ENCODE results near the gene MAB21L1. TPM values are rescaled to one million over a fixed set of nuclear protein-coding genes. Genes with fewer than 3 reads are reported as not detected.

Gene MAB21L1
- total RNA-seq, 1 experiment from 2014 or later = not detected

DNA sequence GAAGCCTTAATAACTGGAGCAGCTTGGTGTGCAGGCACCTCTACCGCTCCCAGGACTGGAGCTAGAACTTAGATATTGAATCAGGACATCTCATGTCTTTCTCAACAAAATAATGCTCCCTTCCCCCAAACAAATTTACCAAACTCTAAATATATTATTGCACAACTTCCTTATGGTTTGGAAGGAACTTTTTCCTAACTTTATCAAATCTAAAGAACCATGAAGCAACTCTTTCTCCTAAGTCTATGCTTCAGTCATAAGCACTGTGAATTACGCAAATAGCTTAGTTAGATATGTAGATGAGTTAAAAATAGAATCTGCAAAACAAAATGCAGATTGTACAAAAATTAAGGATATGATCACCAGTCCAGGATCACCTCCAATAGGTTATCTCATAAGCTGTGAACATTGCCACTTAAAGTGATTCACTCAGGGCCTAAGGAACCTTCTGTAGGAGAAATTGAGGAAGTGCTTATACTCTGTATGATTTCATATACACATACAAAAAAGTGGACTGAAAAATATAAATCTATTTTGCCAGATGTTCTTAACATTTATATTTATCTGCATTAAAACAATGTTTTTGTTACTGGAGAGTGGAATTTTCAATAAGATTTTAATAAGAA lies 20.4 kb upstream of the MAB21L1 start:
- Histone ChIP-seq H3K9ac (ENCODE audit: extremely low read depth, insufficient read length, low read length) (no peak overlapping the region), H2BK15ac (ENCODE audit: low read depth, low read length) (no peak overlapping the region)

More for the DNA sequence above, 20.4 kb upstream of the MAB21L1 start:
- Histone ChIP-seq H3K18ac (ENCODE audit: insufficient read length, low read depth, low read length) (no peak overlapping the region), H3K4ac (ENCODE audit: low read depth, low read length) (no peak overlapping the region), H3K4me2 (ENCODE audit: insufficient read depth, insufficient read length, low read length) (no peak overlapping the region), H3K23ac (ENCODE audit: insufficient read length, low read depth, low read length) (no peak overlapping the region), H4K5ac (ENCODE audit: insufficient read length, low read depth, low read length) (no peak overlapping the region), H3K9me3 (ENCODE audit: control insufficient read depth, low read depth, low read length) (no peaks in the 10 kb centered on the region), H4K20me1 (ENCODE audit: control insufficient read depth, insufficient read depth, insufficient read length) (no peaks in the 10 kb centered on the region), H2BK5ac (ENCODE audit: insufficient read length, low read length) (no peak overlapping the region), H2AK5ac (ENCODE audit: insufficient read length, low read length) (no peak overlapping the region), H3K4me1 (ENCODE audit: insufficient read depth, low read length) (no peaks in the 10 kb centered on the region), H2BK20ac (ENCODE audit: low read depth, low read length, poor library complexity, severe bottlenecking) (no peak overlapping the region), H4K91ac (ENCODE audit: insufficient read length, low read depth, low read length) (no peak overlapping the region), H3K79me1 (ENCODE audit: insufficient read depth, low read depth, low read length, poor library complexity, severe bottlenecking) (no peaks in the 10 kb centered on the region), H2BK12ac (ENCODE audit: insufficient read length, low read depth, low read length) (no peak overlapping the region), H3K23me2 (ENCODE audit: insufficient read length, low read depth, low read length, poor library complexity, severe bottlenecking) (no peaks in the 10 kb centered on the region), H3K14ac (ENCODE audit: insufficient read depth, low read length) (no peak overlapping the region), H3K27me3 (ENCODE audit: insufficient read depth, low read length) (no peaks in the 10 kb centered on the region), H2AFZ (ENCODE audit: low read length) (no peak overlapping the region), H3K79me2 (ENCODE audit: insufficient read depth, low read length) (no peaks in the 10 kb centered on the region), H3K56ac (ENCODE audit: insufficient read length, low read depth, low read length) (no peak overlapping the region), H2BK120ac (ENCODE audit: low read depth, low read length, poor library complexity, severe bottlenecking) (no peak overlapping the region), H3T11ph (ENCODE audit: low read length) (no peak overlapping the region), H4K8ac (replicated peaks; ENCODE audit: insufficient read length, low read depth, low read length) (no peak overlapping the region), H3K27ac (ENCODE audit: insufficient read length, low read depth, low read length) (no peak overlapping the region)
- Mint-ChIP-seq H3K4me3 (no peak overlapping the region), H3K4me1 (peaks cover 0 to 5% of the 10 kb centered on the region in 2 experiments; a peak in 3 of 4 replicates), H3K9me3 (no peaks in the 10 kb centered on the region; a peak in 1 of 5 replicates), H3K36me3 (ENCODE audit: insufficient read depth in 1 of 3, low read depth in 3 of 3) (no peaks in the 10 kb centered on the region), H3K27ac (no peak overlapping the region), H3K27me3 (ENCODE audit: low read depth) (no peaks in the 10 kb centered on the region)
- WGBS (ENCODE audit: extremely low coverage, insufficient read length, low lambda C conversion rate) = no CpG with 5 or more reads among the region's 2 CpGs
- no peak for DNase-seq
- TF ChIP-seq, protein P1, sequence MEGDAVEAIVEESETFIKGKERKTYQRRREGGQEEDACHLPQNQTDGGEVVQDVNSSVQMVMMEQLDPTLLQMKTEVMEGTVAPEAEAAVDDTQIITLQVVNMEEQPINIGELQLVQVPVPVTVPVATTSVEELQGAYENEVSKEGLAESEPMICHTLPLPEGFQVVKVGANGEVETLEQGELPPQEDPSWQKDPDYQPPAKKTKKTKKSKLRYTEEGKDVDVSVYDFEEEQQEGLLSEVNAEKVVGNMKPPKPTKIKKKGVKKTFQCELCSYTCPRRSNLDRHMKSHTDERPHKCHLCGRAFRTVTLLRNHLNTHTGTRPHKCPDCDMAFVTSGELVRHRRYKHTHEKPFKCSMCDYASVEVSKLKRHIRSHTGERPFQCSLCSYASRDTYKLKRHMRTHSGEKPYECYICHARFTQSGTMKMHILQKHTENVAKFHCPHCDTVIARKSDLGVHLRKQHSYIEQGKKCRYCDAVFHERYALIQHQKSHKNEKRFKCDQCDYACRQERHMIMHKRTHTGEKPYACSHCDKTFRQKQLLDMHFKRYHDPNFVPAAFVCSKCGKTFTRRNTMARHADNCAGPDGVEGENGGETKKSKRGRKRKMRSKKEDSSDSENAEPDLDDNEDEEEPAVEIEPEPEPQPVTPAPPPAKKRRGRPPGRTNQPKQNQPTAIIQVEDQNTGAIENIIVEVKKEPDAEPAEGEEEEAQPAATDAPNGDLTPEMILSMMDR (conservative IDR thresholded peaks at IDR 0.05) = no peak

Measured in H9 (cell line).